22Rv1 (cell line): ENCODE data around the gene RUSC1.

Experiments
- H3K27ac ChIP-seq: fragments of 450-650 bp; 2 replicates; pipeline ENCODE4 v1.5.1; 2017
- CTCF ChIP-seq: fragments of 450-650 bp; IDR thresholded peaks from 2 replicates; pipeline ENCODE4 v1.5.1; 2017; ENCODE audit warnings: mild to moderate bottlenecking
- ZFX ChIP-seq: fragments of 450-650 bp; IDR thresholded peaks from 2 replicates; pipeline ENCODE4 v1.6.1; 2017; ENCODE audit warnings: antibody characterized with exemption, borderline replicate concordance

The RUSC1 gene

GRCh38 chr1:155287987-155288543, 32.6 kb upstream of the RUSC1 start:
- no peak overlapping the region for H3K27ac ChIP-seq
- TF ChIP-seq CTCF (no peak), ZFX (no peak)

DNA sequence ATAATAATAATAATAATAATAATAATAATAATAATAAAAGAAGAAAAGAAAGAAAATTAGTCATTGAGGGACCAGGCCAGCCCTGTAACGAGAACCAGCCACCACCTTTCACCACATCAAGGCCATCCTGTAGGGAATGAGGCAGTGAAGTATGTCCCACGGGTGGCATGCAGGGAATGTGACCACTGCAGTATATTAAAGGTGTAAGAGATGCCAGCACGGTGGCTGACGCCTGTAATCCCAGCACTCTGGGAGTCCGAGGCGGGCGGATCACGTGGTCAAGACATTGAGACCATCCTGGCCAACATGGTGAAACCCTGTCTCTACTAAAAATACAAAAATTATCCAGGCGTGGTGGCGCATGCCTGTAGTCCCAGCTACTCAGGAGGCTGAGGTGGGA, 29.7 kb upstream of the RUSC1 start:
- H3K27ac ChIP-seq, result 0 out of 2 replicates have a peak overlapping the region, but pooled peaks have one; percentile 12

DNA sequence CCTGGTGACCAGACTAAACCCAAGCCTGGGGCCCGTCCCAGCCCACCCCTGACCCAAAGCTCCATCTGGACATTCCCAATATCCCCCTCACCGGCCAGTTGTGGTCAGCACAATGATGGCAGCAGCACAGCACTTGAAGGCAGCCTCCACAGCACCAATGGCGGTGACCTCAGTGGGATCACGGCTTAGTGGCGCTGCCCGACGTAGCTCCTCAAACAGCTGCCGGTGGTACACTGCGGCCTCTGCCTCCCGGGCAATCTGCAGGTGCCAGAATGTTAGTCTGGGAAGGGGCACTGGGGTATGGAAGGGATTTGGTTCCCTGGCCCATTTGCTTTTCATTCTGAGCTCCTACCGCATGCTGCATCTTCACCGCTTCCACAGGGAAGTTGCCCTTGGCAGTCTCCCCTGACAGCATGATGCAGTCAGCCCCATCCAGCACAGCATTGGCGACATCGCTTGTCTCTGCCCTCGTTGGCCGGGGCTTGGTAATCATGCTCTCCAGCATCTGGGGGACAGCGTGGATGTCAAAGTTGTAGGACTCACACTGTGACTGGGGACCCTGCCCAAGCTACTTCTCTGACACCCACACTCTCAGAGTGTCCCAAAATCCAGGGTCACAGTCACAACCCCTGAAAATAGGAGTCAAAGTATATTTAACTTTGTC, 27.5 kb upstream of the RUSC1 start:
- H3K27ac ChIP-seq, result no peak overlapping the region
- no peak for TF ChIP-seq ZFX
- no peak for TF ChIP-seq CTCF

DNA sequence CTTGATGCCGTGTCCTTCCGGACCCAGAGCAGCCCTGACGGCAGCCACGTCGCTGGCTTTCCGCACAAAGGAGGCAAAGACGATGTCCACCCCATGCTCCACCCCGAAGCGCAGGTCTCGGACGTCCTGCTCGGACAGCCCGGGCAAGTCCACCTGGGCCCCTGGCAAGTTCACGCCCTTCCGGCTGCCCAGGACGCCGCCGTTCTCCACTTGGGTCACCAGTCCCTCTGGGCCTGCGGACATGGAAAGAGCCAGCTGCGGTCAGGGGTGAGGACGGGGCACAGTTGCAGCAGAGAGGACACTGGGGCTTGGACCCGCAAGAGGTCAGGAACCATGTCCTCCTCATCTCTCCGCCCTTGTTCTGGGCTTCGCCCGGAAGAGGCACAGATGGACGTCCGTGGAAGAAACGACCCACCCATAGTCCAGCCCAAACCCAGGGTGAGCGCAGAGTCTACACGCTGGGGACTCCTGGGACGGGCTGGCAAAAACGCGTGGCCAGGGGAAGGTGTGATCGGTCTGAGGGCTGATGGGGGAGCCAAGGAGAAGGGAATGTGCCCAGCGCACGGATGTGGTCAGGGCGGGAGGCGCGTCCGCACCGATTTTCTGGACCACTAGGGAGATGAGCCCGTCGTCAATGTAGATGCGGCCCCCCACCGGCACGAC, 26.0 kb upstream of the RUSC1 start:
- TF ChIP-seq ZFX, result no peak
- TF ChIP-seq CTCF, result no peak

GRCh38 chr1:155295183-155295941, 25.3 kb upstream of the RUSC1 start:
- TF ChIP-seq CTCF (no peak), ZFX (no peak)
- H3K27ac ChIP-seq, result no peak overlapping the region

More for the DNA sequence above, 26.0 kb upstream of the RUSC1 start:
- no peak overlapping the region for H3K27ac ChIP-seq

- H3K27ac ChIP-seq, result no peak overlapping the region
- TF ChIP-seq ZFX, result no peak
- no peak for TF ChIP-seq CTCF
Observed at GRCh38 chr1:155295942-155296267, 24.8 kb upstream of the RUSC1 start.

DNA sequence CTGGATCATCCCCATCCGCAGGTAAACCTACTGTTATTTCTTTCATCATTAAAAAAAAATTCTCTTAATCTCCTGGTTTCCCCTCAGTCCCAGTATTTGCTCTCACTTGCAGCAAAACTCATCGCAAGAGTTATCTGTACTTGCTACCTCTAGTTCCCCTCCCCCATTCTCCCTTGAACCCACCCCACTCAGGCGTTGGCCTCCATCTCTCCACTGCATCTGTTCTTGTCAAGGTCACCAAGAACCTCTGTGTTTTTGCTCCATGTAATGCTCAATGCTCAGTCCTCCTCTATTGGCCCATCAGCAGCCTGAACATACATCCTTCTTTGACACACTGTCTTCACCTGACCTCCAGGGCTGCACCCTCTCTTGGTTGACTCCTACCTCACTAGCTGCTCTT, 24.0 kb upstream of the RUSC1 start:
- no peak for TF ChIP-seq CTCF
- no peak for TF ChIP-seq ZFX
- no peak overlapping the region for H3K27ac ChIP-seq
